Panc1 (cell line): ENCODE measurements around the gene CEP164.

Source experiments
- POLR2AphosphoS5 ChIP-seq: IDR thresholded peaks from 2 replicates; pipeline ENCODE4 v1.6.1; 2012; ENCODE audit warnings: mild to moderate bottlenecking, low read depth, low read length, moderate library complexity
- SIN3A ChIP-seq: IDR thresholded peaks from 2 replicates; pipeline ENCODE4 v1.6.1; 2012; ENCODE audit warnings: low read depth, mild to moderate bottlenecking, low read length, moderate library complexity, borderline replicate concordance; ENCODE audit not compliant: insufficient read depth
- TCF7L2 ChIP-seq: IDR thresholded peaks from 2 replicates; pipeline ENCODE4 v1.6.1; 2011; ENCODE audit warnings: mild to moderate bottlenecking, low read depth, low read length, inconsistent platforms
- TF ChIP-seq, protein P1 (sequence below): fragments of 450-650 bp; IDR thresholded peaks from 2 replicates; pipeline ENCODE4 v1.5.1; 2017; ENCODE audit warnings: mild to moderate bottlenecking
- TF ChIP-seq, protein P2 (sequence below), 2 experiments: IDR thresholded peaks; 2 replicates each; pipeline ENCODE4 v1.6.1; 2011 to 2012; ENCODE audit warnings: low read depth in 2 of 2, control low read depth in 1 of 2, low read length in 1 of 2, mild to moderate bottlenecking in 1 of 2, moderate library complexity in 1 of 2; ENCODE audit not compliant: insufficient read depth in 1 of 2

DNA sequence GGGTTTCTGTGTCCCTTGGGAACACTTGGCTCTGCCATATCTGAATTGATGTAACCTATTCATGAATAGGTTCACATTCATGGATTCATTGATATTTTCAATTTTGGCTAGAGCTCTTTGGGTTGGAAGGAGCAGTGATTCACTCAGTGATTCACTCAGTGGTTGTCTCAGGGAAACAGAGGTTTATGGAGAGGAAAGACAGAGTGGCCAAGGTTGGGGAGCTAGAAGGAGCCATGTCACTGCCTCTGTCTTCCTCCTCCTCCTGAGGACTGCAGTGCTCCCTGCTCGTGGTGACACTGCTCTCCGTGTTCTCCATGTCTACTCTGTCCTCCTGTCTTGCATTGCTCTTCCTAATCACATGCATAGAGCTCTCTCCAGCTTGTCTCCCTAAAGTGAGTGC lies 17.4 kb downstream of the CEP164 start:
- TF ChIP-seq POLR2AphosphoS5 (no peak), SIN3A (no peak), TCF7L2 (no peak)
- TF ChIP-seq, protein P1, sequence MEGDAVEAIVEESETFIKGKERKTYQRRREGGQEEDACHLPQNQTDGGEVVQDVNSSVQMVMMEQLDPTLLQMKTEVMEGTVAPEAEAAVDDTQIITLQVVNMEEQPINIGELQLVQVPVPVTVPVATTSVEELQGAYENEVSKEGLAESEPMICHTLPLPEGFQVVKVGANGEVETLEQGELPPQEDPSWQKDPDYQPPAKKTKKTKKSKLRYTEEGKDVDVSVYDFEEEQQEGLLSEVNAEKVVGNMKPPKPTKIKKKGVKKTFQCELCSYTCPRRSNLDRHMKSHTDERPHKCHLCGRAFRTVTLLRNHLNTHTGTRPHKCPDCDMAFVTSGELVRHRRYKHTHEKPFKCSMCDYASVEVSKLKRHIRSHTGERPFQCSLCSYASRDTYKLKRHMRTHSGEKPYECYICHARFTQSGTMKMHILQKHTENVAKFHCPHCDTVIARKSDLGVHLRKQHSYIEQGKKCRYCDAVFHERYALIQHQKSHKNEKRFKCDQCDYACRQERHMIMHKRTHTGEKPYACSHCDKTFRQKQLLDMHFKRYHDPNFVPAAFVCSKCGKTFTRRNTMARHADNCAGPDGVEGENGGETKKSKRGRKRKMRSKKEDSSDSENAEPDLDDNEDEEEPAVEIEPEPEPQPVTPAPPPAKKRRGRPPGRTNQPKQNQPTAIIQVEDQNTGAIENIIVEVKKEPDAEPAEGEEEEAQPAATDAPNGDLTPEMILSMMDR, result no peak
- TF ChIP-seq, protein P2, sequence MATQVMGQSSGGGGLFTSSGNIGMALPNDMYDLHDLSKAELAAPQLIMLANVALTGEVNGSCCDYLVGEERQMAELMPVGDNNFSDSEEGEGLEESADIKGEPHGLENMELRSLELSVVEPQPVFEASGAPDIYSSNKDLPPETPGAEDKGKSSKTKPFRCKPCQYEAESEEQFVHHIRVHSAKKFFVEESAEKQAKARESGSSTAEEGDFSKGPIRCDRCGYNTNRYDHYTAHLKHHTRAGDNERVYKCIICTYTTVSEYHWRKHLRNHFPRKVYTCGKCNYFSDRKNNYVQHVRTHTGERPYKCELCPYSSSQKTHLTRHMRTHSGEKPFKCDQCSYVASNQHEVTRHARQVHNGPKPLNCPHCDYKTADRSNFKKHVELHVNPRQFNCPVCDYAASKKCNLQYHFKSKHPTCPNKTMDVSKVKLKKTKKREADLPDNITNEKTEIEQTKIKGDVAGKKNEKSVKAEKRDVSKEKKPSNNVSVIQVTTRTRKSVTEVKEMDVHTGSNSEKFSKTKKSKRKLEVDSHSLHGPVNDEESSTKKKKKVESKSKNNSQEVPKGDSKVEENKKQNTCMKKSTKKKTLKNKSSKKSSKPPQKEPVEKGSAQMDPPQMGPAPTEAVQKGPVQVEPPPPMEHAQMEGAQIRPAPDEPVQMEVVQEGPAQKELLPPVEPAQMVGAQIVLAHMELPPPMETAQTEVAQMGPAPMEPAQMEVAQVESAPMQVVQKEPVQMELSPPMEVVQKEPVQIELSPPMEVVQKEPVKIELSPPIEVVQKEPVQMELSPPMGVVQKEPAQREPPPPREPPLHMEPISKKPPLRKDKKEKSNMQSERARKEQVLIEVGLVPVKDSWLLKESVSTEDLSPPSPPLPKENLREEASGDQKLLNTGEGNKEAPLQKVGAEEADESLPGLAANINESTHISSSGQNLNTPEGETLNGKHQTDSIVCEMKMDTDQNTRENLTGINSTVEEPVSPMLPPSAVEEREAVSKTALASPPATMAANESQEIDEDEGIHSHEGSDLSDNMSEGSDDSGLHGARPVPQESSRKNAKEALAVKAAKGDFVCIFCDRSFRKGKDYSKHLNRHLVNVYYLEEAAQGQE (IDR thresholded peaks at IDR 0.05; ENCODE audit: insufficient read depth in 1 of 2, low read depth in 2 of 2, low read length in 1 of 2), result no peak
